Prostate gland (tissue), 1 donor: ENCODE results near the gene ARMC7.

Experiments used
- POLR2A ChIP-seq: fragments of 450-650 bp; IDR thresholded peaks from one replicate; pipeline ENCODE4 v1.6.1; 2016; ENCODE audit warnings: antibody characterized with exemption, mild to moderate bottlenecking
- POLR2AphosphoS5 ChIP-seq: sonication (generic); formaldehyde crosslinking; IDR thresholded peaks from one replicate; pipeline ENCODE4 v1.6.1; 2017; ENCODE audit warnings: antibody characterized with exemption

GRCh38 chr17:75086496-75087181, 23.1 kb upstream of the ARMC7 start:
- TF ChIP-seq POLR2A = no peak
- TF ChIP-seq POLR2AphosphoS5 = no peak
